ENCODE measurements around the gene ALDH3A1.

ALDH3A1 gene

GRCh38 chr17:19739241-19740201 is 8.6 kb downstream of the ALDH3A1 start:
- no peak for FAIRE-seq
- TF ChIP-seq, protein P1, sequence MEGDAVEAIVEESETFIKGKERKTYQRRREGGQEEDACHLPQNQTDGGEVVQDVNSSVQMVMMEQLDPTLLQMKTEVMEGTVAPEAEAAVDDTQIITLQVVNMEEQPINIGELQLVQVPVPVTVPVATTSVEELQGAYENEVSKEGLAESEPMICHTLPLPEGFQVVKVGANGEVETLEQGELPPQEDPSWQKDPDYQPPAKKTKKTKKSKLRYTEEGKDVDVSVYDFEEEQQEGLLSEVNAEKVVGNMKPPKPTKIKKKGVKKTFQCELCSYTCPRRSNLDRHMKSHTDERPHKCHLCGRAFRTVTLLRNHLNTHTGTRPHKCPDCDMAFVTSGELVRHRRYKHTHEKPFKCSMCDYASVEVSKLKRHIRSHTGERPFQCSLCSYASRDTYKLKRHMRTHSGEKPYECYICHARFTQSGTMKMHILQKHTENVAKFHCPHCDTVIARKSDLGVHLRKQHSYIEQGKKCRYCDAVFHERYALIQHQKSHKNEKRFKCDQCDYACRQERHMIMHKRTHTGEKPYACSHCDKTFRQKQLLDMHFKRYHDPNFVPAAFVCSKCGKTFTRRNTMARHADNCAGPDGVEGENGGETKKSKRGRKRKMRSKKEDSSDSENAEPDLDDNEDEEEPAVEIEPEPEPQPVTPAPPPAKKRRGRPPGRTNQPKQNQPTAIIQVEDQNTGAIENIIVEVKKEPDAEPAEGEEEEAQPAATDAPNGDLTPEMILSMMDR (IDR thresholded peaks at IDR 0.05; ENCODE audit: insufficient read depth, missing control alignments), result no peak
- no peak for DNase-seq (ENCODE audit: insufficient read length, low spot score)

- FAIRE-seq (no peak), DNase-seq (ENCODE audit: insufficient read length, low spot score) (no peak)
- TF ChIP-seq, protein P1 (IDR thresholded peaks at IDR 0.05; ENCODE audit: insufficient read depth, missing control alignments), result no peak
Observed at GRCh38 chr17:19738757-19739156, 9.3 kb downstream of the ALDH3A1 start.

DNA sequence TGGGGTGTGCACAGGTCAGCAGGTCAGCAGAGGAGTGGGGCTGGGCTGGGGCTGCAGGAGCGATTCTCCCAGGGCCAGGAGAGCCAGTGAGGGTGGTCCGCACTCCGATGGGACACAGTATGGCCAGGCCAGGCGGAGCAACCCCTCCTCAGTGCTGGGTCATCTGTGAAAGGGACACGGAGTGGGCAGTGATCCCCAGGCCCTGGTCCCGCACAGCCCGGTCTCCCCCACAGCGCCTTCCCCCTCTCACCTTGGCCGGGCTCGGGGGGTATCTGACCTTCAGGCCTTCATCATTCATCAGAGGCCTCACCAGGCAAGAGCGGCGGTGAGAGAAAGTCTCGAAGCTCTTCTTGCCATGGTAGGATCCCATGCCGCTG is 10.0 kb downstream of the ALDH3A1 start:
- no peak for FAIRE-seq
- DNase-seq (ENCODE audit: insufficient read length, low spot score), result no peak
- TF ChIP-seq, protein P1 (IDR thresholded peaks at IDR 0.05; ENCODE audit: insufficient read depth, missing control alignments), result no peak

DNA sequence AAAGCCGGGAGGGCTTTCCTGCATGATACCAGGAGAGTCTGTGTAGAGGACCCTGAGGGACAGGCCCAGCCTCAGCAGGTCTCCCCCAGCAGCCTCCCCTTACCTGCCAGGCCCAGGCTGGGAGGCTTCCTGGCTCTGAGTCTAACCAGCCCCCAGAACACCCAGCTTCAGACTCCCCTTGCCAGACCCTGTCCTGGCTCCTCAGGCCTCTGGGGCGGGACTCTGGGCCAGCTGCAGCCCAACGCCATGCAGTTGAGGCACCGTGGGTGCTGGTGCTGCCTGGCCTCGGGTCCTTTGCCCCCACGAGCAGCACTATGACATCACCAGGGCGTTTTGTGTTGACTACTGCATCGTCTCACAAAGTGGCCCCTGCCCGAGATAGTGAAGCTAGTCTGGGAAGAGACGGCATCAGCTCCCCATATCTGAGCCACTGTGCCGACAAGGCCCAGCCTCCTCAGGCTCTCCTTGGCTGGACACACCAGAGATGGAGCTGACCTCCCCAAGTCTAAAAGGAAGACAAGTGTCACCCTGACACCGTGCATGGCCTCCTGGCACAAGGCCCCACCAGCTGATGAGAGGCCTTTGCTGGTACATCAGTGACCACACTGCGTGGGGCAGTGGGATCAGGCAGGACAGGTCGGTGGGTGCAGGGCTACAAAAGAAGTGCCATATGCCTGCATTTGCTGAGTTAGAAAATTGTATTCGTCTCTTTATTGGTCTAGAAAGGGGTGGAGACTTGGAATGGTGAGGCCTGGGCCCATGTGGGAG is 10.6 kb downstream of the ALDH3A1 start:
- DNase-seq (ENCODE audit: insufficient read length, low spot score), result no peak
- no peak for FAIRE-seq
- TF ChIP-seq, protein P1 (IDR thresholded peaks at IDR 0.05; ENCODE audit: insufficient read depth, missing control alignments), result no peak

- DNase-seq (ENCODE audit: insufficient read length, low spot score) (no peak), FAIRE-seq (no peak)
- TF ChIP-seq, protein P1 (IDR thresholded peaks at IDR 0.05; ENCODE audit: insufficient read depth, missing control alignments), result no peak
Observed at GRCh38 chr17:19736071-19736470, 12.0 kb downstream of the ALDH3A1 start.

DNA sequence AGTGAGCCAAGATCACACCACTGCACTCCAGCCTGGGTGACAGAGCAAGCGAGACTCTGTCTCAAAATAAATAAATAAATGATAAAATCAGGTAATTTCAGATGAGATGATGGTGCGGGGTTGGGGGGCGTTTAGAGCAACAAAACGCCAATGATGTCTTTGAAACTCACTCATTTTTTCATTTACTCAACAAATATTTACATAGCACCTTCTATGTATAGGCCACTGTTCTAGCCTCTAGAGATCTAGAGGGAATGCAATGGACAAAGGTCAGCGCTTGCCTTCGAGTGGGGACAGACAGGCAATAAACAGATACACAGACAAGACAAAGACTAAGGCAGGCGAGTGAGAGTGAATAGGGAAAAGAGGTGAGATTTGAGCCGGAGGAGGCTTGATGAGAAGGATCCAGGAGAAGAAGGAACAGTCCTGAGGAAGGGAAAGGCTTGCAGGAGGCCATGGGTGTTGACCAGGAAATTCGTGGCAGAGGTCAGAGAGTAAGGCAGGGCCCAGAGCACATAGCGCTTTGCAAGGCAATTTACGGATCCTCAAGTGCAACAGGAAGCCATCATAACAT is 14.1 kb downstream of the ALDH3A1 start:
- FAIRE-seq, result no peak
- TF ChIP-seq, protein P1 (IDR thresholded peaks at IDR 0.05; ENCODE audit: insufficient read depth, missing control alignments), result no peak

More for the DNA sequence above, 14.1 kb downstream of the ALDH3A1 start:
- DNase-seq (ENCODE audit: insufficient read length, low spot score), result no peak
